GM12873 (cell line): ENCODE measurements around the gene ECHS1.

Source experiments
- CTCF ChIP-seq: IDR thresholded peaks from 2 replicates; pipeline ENCODE4 v1.5.1; 2012; ENCODE audit warnings: low read depth, mild to moderate bottlenecking, moderate library complexity, low read length, control low read depth; ENCODE audit not compliant: insufficient read depth; ENCODE audit errors: missing control alignments

Gene ECHS1

GRCh38 chr10:133418289-133418993, 45.3 kb upstream of the ECHS1 start:
- no peak for TF ChIP-seq CTCF

- TF ChIP-seq CTCF: no peak
Observed at GRCh38 chr10:133415752-133416151, 42.6 kb upstream of the ECHS1 start.

DNA sequence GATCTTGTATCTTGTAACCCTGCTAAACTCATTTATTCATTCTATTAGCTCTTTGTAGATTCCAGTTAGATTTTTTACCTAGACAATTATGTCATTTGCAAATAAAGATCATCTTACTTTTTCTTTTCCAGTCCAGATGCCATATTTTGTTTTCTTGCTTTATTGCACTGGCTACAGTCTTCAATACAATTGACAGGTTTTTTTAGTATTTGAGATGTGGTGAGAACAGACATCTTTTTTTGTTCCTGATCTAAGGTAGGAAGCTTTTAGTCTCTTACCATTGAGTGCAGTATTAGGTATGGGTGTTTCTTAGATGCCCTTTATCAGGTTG, 39.2 kb upstream of the ECHS1 start:
- TF ChIP-seq CTCF: no peak

- no peak for TF ChIP-seq CTCF
Observed at GRCh38 chr10:133411523-133412380, 38.6 kb upstream of the ECHS1 start.

DNA sequence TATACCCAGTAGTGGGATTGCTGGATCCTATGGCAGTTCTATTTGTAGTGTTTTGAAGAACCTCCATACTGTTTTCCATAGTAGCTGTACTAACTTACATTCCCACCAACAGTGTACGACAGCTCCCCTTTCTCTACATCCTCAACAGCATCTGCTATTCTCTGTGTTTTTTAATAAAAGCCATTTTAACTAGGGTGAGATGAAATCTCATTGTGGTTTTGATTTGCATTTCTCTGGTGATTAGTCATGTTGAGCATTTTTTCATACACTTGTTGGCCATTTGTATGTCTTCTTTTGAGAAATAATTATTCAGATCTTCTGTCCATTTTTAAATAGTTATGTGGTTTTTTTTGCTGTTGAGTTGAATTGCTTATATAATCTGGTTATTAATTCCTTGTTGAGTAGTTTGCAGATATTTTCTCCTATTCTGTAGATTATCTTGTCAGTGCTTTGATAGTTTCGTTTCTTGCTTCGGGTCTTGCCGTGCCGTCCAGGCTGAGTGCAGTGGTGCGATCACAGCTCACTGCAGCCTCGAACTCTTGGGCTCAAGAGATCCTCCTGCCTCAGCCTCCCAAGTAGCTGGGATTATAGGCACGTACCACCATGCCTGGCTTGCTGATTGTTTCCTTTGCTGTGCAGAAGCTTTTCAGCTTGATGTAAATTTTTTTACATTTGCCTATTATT, 32.8 kb upstream of the ECHS1 start:
- TF ChIP-seq CTCF: no peak

GRCh38 chr10:133405272-133405671, 32.1 kb upstream of the ECHS1 start:
- no peak for TF ChIP-seq CTCF

DNA sequence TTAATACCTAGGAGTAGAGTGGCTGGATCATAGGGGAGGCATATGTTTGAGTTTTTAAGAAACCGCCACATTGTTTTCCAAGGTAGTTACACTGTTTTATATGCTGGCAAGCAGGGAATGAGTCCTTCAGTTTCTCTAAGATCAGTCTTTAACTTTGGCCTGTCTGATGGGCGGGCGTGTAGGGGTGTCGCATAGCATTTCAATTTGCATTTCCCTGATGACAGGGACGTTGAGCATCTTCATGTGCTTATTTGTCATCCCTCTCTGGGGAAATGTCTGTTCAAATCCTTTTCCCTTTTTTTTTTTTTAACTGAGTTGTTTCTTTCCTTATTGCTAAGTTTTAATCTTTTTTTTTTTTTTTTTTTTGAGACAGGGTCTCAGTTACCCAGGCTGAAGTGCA, 30.6 kb upstream of the ECHS1 start:
- TF ChIP-seq CTCF: no peak
